NCI-H2196 (cell line): ENCODE measurements around the gene CASP7.

ENCODE experiments used
- DNase-seq: peaks from one replicate; lab custom pipeline; 2025; ENCODE audit not compliant: unreplicated experiment; lab: John Stamatoyannopoulos, UW

CASP7 gene

DNA sequence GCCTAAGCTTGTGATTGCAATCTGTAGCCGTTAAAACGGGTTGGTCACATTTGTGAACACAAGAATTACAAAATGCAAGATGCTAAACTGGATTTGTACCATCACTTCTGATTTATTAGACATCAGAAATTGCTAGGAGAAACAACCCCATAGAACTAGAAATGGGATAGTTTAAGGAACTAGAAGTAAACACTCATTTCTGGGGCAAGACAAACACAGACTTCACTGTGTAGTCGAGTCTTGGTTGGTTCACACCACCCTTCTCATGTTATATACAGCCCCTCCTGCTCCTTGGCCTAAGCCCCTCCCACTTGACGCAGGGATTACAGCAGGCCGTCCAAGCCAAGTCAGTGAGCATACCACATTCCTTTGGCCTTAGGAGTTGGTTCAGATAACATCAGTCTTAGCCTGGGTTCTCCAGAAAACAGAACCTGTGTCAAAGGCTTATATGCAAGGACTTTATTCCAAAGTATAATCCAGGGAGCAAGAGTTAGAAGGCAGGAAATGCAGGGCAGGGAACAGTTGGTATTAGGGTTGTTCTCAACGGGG is 13.8 kb upstream of the CASP7 start:
- DNase-seq = no peak

DNA sequence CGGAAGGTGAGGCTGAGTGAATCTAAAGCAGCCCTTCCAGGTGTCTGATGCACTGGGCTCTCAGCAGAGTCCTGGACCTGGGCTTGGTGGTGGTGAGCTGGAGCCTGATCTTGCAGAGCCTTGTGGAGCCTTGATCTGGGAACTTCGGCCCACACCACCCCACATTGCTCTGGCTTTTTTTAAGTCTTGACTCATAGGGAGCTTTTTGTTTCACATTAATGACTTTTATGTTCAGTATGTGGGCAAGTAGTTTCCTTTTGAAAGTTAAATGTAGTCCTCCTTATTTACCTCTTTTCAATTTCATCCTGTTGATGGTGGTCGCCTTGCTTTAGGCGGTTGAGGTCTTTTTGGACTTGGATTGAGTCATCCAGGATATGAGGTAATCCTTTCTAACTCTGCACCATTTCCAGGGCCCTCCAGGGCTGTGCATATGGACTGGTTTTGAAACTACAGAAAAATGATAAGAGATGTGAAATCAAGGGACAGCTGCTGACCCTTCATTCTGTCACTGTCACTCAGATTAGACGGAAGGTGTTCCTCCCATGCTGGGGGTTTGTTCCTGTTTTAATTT is 12.9 kb upstream of the CASP7 start:
- DNase-seq = no peak

DNA sequence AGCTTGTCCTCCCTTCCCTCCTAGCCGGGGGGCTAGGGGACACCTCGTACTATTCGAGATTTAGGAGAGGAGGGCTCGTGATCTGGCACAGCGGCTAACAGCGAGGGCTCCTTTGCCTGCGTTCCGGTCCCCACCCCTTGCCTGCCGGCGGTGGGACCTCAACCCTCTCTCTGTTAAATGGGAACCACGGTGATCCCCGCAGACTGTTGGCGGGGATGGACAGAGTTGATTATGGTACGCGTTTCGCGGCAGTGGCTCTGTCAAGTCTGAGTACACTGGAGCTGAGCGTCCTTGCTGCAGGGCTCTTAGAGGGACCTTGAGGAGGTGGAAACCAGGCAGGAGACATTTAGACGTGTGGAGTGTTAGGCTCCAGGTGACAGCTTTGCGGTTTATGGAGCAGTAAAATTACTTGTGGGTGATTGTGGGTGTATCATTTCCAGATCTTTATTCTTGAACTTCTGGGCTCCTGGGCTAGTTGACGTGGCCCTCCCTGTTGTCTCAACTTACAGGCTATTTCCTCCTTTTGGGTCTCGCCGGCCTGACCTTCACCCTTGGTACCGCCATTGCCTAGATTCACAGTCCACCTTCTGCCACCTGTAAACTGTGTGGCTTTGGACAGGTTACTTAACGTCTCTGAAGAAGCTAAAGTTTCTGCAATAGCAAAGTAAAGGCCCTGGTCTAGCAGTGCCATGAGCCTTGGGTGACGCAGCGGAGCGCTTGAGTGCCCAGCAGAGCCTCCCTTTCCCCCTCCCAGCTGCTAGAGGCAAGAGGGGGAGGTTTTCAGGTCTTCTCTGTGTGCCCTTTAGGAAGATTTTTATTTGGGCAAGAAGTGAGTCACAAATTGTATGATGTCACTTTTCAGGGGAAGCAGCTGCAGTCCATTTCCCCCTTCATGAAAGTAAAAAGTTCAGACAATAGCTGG is 739 bp downstream of the CASP7 start:
- no peak for DNase-seq

DNA sequence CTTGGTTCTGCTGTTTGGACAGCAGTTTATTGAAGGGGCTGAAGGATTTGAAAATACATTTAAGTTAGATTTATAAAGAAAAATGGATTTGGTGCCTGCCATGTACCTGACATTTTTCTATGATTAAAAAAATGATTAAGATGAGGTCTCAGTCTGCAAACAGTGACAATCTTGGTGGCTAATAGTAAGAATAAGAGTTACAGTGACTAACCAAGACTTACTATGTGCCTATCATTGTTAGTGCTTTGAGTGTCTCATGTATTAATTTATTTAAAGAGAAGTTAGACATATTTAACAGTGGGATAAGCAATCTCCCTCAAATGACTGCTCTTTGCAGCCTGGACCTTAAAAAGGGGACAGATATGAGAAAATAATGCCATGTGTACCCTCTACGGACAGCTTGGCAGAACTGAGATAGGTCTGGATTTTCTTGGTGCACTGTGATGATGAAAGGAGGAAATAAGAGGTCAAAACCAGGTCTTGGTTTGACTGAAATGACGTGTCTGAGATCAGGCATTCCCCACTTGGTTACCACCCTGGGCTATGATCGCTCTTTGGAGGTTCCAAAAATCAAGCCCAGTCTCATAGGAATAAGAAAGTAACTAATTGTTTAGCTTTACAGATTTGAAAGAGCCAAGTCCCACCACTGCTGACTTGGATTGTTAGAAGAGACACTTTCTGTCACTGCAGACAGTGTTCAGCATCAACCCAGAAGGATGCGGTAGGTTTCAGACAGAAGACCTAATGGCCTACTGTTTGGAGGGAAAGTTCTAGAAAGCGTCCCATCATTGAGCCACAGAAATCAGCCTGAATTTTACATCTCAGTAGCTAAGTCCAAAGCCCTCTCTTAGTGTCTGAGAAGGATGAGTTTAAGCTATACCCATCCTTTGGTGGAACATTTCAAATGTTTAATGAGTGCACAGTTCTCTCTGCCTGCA is 2.1 kb downstream of the CASP7 start:
- no peak for DNase-seq

DNA sequence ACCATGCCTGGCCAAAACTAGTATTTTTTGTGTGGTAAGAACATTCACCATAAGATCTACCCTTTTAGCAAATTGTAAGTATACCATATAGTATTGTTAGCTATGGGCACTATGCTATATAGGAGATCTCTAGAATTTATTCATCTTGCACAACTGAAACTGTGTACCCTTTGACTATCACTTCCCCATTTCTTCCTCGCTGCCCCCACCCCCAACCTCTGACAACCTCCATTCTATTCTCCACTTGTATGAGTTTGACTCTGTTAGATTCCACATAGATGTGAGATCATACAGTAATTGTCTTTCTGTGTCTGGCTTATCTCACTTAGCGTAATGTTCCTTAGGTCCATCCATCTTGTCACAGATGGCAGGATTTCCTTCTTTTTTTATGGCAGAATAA is 3.6 kb downstream of the CASP7 start:
- no peak for DNase-seq

DNA sequence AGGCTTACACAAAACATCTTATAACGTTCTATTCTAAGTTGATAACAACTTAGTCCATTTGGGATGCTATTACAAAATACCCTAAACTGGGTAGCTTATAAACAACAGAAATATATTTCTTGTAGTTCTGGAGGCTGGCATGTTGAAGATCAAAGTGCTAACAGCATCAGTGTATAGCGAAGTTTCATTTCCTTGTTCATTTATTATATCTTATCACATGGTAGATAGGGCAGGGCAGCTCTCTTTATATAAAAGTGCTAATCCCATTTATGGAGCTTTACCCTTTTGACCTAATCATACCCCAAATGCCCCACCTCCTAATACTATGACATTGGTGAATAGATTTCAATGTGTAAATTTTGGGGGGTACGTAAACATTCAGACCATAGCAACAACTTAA is 6.3 kb downstream of the CASP7 start:
- no peak for DNase-seq

DNA sequence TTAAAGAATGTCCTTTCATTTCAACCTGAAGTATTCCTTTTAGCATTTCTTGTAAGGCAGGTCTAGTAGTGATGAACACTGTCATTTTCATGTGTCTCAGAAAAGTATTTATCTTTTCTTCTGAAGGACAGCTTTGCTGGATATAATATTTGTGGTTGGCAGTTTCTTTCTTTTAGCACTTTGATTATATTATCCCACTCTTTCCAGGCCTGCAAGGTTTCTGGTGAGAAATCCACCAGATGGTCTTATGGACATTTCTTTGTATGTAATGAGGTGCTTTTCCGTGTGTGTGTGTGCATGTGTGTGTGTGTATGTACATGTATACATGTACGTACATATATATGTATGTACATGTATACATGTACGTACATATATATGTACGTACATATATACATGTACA is 7.3 kb downstream of the CASP7 start:
- no peak for DNase-seq

DNA sequence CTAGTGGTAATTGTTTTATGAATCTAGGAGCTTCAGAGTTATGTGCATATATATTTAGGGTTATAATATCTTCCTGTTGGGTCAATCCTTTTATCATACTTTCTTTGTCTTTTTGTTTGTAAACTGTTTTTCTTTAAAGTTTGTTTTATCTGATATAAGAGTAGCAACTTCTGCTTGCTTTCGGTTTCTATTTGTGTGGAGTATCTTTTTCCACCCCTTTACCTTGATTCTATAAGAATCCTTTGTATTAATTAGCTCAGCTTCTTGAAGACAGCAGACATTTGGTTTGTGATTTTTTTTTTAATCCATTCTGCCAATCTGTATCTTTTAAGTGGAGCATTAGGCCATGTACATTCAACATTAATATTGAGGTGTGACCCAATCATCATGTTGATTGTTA is 9.3 kb downstream of the CASP7 start:
- DNase-seq = no peak

DNA sequence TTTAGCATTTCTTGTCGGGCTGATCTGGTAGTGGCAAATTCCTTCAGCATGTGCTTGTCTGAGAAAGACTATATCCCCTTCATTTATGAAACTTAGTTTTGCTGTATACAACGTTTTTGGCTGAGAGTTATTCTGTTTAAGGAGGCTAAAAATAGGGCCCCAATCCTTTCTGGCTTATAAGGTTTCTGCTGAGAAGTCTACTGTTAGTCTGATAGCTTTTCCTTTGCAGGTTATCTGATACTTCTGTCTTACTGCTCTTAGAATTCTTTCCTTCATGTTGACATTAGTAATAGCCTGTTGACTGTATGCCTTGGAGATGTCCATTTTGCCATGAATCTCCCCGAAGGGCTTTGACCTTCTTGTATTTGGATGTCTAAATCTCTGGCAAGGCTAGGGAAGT is 9.9 kb downstream of the CASP7 start:
- DNase-seq = no peak

DNA sequence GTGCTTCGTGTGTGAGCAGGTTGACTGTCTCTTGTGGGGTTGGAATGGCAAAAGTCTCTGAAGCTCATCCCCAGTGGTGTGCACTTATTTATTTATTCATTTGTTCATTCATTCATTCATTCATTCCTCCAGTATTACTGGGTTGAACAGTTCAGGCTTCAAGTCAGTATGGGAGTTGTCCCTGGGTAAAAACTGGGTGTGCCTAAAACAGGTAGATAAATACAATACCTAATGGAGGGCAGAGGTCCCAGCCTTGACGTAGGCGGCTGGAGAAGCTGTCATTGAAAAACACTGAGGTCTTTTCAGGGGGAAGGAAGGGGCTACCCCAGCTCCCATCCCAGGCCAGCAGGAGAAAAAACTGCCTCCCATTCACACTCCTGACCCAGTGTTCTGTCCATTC is 11.0 kb downstream of the CASP7 start:
- DNase-seq = no peak

DNA sequence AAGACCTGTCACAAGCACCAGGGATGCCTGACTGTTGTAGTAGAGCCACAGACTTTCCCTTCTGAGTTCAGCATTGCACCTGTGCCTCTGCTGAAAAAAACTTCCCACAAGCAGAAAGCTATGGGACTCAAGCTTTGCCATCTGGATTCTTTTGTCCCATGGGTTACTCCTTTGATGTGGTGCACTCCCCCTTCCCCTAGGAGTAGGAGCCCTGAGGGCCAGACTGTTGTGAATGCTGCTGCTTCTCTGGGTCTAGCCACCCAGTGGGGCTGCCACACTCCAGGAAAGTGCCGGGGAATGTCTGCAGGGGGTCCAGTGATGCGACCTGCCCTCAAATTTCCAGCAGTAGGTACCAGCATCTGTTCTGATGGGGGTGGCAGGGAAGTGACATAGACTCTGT is 11.7 kb downstream of the CASP7 start:
- DNase-seq = no peak

DNA sequence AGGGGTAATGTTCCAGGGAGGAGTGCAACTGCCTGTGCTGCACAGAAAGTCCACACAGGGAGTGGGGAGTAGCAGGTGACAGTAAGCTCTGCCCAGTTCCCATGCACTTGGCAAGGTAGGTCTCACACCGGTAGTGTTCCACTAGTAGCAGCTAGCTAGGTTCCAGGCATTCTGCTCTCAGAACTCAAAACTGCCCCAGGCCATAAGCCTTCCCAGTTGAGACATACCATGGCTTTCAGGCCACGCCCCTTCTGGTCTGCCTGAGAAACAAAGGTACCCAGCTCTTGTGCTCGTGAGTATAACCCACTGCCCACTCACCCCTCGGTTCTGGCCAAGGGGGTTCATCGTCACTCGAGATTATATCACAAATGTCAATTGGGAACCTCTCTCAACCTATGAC is 12.6 kb downstream of the CASP7 start:
- no peak for DNase-seq

DNA sequence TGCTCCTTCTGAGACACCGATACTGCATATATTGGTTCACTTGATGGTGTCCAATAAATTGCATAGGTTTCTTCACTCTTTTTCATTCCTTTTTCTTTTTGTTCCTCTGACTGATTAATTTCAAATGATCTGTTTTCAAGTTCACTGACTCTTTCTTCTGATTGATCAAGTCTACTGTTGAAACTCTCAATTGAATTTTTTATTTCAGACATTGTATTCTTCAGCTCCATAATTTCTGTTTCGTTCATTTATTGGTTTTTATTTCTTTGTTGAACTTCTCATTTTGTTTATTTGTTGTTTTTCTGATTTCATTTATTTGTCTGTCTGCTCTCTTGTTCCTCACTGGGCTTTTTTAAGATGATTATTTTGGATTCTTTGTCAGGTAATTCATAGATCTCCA is 13.6 kb downstream of the CASP7 start:
- DNase-seq = no peak

DNA sequence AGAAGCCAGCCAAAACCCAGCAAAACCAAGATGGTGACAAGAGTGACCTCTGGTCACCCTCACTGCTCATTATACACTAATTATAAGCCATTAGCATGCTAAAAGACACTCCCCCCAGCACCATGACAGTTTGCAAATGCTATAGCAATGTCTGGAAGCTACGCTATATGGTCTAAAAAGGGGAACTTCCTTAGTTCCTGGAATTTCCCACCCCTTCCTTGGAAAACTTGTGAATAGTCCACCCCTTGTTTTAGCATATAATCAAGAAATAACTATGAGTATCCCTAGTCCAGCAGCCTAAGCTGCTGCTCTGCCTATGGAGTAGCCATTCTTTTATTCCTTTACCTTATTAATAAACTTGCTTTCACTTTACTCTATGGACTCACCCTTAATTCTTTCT is 16.0 kb downstream of the CASP7 start:
- no peak for DNase-seq

DNA sequence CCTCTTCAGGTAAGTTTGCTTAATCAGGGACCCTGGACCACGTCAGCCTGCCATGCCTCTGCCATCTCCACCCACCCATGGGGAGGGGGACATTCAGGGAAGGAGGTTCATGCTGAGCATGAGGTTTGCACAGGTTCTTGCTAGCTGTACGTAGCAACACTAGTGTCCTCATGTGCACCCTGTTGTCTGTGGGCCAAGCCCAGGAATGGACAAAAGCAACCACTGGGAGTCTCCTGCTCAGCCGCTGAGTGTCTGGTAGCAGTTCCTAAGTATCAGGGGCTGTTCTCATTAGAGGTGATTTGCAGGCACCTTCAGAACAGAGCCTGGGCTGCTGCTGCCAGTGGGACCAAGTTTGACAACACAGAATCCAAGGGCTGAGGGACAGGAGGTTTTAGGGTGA is 17.9 kb downstream of the CASP7 start:
- no peak for DNase-seq

DNA sequence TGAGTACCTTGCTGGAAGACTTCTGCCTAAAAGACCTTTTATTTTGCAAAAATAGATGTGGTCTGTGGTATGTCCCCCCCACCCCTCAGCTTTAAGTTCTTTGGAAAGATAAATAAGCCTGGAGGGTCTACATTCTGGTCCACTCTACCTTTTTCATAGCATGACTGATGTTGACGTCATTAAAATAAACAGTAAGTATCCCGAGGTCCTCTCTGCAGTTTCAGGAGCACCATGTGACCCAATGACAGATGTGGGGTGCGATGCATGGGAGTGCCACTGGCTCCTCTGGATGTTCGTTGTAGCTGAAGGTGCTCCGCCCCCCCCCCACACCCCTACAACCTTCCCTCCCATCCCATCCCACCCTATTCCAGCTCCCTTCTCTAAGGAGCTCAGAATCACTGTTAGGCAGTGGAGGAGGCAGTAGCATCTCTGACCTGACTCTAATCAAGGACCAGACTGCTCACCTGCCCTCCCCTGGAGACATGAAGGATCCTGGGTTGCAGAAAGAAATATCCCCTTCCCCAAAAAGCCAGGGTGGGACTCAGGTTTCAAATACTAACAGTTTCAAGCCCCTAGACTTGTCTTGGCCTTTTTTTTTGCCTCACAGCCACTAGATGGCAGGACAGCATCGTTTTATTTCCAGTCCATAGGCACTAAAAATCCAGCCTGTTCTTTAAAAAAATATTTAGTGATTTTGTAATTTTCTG is 25.1 kb downstream of the CASP7 start:
- DNase-seq = peak; percentile 1

DNA sequence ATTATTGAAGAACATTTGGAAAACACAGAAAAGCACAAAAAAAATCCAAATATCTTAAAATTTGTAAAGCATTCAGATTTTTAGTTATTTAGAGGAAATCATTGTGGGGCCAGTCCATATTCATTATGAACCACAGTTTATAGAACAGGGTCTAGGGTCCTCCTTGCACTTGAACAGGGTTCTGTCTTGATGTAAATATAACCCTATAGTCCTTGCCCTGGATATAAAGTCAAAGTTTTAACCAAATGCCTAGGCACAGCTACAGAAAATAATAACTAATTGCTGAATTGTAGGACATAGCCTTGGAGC is 25.6 kb downstream of the CASP7 start:
- DNase-seq = no peak

DNA sequence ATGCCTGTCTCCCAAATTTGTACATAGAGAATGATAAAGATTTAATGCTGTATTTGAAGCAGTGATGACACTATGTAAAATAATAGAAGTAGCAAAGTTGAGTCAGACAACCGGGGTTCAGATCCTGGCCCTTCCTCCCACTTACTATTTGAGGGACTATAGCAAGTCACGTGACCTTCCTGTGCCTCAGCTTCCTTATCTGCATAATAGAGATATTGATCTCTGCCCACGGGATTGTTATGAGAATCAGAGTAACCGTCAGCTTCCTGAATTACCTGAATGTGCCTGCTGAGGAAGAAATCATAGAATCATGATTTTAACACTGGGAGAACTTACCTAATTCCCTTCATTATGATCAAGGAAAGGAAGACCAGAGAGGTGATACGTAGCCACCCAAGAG is 26.9 kb downstream of the CASP7 start:
- no peak for DNase-seq

DNA sequence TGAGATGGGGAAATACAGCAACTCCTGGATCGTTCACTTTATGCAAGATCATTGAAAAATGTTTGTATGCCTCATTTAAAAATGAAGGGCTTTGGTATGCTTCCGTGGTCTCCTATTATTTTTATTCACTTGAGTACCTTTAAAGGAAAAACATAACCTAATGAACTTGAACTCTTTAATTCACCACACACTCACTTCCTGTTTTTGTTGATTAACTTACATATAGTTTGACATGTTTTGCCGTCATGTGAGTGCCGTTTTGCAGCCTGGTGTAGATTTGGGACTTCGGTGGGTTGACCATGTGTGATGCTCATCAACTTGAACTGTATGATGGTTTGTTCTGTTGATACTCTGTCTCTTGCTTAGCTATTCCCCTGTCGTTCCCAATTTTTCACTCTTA is 28.9 kb downstream of the CASP7 start:
- no peak for DNase-seq

DNA sequence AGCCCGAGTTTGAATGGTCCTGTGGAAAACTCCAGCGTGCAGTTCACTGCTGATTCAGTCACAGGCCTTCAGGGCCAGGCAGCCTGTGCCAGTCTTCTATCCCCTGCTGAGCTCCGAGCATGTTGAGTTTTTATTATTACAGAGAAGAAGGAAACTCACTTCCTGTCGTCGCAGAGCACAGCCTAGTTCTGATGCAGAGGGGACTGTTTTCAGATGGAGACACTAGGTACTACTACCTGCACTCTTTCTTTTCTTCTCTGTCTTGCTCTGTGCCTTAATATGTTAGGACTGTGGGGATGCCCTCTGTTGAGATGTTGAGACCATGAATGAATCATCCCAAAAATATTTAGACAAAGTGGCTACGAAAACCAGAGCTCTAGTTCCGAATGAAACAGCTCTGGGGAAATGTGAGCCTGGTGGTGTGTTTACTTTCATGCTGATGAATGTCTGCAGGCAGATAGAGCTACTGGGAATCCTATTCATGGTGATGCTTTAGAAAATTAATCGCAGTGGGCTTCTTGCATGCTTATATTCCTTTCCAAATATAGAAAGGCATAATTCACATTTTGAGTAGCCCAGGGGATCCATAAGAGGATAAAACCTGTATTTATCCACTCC is 29.6 kb downstream of the CASP7 start:
- no peak for DNase-seq

DNA sequence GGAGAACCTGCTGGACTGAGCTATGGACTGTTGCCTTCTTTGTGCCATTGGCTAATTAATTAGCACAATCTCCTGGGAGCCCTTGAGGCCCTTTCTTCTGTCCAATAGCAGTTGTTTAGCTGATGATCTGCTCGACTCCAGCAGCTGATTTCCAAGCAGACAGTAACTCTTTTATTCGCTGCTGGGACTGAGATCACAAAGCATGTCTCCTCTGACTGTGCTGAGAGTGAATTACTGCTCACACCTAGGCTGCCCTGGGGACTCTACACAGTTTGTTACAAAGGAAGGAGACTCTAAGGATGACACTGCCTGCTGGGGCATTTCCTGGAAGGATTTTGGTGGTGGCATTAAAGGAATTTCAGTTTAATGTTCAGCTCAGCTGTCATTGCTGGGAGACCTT is 31.4 kb downstream of the CASP7 start:
- no peak for DNase-seq
